NT2/D1 (cell line): ENCODE results near the gene FBXO36.

Experiments used
- SUZ12 ChIP-seq: IDR thresholded peaks from 2 replicates; pipeline ENCODE4 v1.6.1; 2011; ENCODE audit not compliant: insufficient read length, insufficient read depth; ENCODE audit errors: extremely low read depth
- YY1 ChIP-seq: IDR thresholded peaks from 2 replicates; pipeline ENCODE4 v1.6.1; 2011; ENCODE audit not compliant: insufficient read length, insufficient read depth
- ZNF274 ChIP-seq: IDR thresholded peaks from 2 replicates; pipeline ENCODE4 v1.6.1; 2011; ENCODE audit warnings: mild to moderate bottlenecking, low read depth, low read length

DNA sequence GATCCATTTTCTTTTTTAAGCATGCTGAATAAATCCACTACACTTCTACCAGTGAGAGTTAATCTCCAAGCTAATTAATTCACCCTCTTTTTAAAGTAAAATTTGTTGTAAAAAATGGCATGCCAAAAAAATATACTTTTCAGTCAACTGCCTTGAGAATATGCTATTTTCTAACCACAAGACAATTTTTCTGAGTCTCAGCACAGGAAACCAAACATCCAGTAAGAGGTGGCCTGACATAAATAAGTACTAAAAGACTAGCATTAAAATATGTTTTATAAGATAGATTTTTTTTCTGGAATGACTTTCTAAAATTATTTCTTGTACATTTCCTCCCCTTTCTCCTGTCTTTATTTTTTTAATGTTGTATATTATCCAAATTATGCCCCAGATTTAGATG lies 2.9 kb downstream of the FBXO36 start:
- TF ChIP-seq YY1: no peak
- no peak for TF ChIP-seq SUZ12
- TF ChIP-seq ZNF274: no peak
